ENCODE data around the gene NRIP1. TPM values are rescaled to one million over a fixed set of nuclear protein-coding genes. Genes with fewer than 3 reads are reported as not detected.

The NRIP1 gene
- polyA plus RNA-seq, 3 donors: 4.3 to 28.2 (median 23.5) TPM

DNA sequence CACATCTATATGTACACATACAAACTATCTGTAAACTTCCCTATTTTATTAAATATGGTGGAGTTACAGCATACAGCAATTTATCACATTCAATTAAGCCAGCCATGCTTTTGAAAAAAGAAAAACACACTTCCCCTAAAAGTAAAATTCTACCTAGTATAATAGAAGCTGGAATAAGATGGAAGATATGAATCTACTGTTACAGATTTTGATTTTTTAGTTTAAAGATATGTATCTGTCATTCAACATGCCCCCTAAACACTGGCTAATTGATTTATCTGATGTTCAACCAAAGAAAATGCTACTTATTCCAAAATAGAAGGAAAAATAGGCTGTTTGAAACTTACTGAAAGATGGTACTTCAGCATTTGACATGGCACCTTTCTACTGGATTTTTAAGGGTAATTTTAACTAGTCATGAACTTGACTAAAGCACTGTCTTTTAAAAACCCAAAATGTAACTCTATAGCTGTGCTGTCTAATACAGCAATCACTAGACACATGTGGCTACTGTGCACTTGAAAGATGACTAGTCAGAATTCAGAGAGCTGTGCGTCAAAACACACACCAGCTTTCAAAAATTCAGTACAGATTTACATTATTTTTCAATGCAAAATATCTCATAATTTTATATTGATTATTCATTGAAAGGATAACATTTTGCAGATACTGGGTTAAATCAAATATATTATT, 25.0 kb downstream of the NRIP1 start:
- Histone ChIP-seq H3K79me2 (ENCODE audit: insufficient read depth, low read length) (peaks cover 99% of the 10 kb centered on the region), H3K4me2 (replicated peaks; ENCODE audit: extremely low read depth, low read length, poor library complexity, severe bottlenecking) (no peak overlapping the region), H3K9ac (ENCODE audit: insufficient read depth, low read length, poor library complexity, severe bottlenecking) (no peak overlapping the region), H3K4me1 (ENCODE audit: control insufficient read depth in 1 of 2, insufficient read depth in 2 of 2, low read length in 2 of 2) (peaks cover 0 to 6% of the 10 kb centered on the region in 2 donors), H3K9me3 (replicated peaks in 1 of 2; ENCODE audit: control insufficient read depth in 1 of 2, insufficient read depth in 1 of 2, low read length in 2 of 2) (no peaks in the 10 kb centered on the region), H3K4me3 (replicated peaks in 1 of 3; ENCODE audit: low read depth in 2 of 3, low read length in 3 of 3) (no peak overlapping the region), H3K27ac (ENCODE audit: low read depth in 1 of 2, low read length in 2 of 2) (no peak overlapping the region), H3K27me3 (ENCODE audit: control insufficient read depth in 2 of 2, insufficient read depth in 2 of 2, low read length in 2 of 2) (no peaks in the 10 kb centered on the region), H2AFZ (ENCODE audit: insufficient read depth, low read depth, low read length, poor library complexity, severe bottlenecking) (no peak overlapping the region), H3K36me3 (replicated peaks in 1 of 2; ENCODE audit: control insufficient read depth in 1 of 2, insufficient read depth in 2 of 2, low read length in 2 of 2) (peaks cover 3 to 38% of the 10 kb centered on the region in 2 donors), H4K20me1 (ENCODE audit: insufficient read depth, low read length) (peaks cover 96% of the 10 kb centered on the region)
- no peak overlapping the region for H3K27ac Mint-ChIP-seq
- TF ChIP-seq, protein P1, sequence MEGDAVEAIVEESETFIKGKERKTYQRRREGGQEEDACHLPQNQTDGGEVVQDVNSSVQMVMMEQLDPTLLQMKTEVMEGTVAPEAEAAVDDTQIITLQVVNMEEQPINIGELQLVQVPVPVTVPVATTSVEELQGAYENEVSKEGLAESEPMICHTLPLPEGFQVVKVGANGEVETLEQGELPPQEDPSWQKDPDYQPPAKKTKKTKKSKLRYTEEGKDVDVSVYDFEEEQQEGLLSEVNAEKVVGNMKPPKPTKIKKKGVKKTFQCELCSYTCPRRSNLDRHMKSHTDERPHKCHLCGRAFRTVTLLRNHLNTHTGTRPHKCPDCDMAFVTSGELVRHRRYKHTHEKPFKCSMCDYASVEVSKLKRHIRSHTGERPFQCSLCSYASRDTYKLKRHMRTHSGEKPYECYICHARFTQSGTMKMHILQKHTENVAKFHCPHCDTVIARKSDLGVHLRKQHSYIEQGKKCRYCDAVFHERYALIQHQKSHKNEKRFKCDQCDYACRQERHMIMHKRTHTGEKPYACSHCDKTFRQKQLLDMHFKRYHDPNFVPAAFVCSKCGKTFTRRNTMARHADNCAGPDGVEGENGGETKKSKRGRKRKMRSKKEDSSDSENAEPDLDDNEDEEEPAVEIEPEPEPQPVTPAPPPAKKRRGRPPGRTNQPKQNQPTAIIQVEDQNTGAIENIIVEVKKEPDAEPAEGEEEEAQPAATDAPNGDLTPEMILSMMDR (IDR thresholded peaks at IDR 0.05): no peak
- no peak for DNase-seq
- peaks cover 33% of the 10 kb centered on the region in 2 donors for H3K36me3 Mint-ChIP-seq
- no CpG with 5 or more reads among the region's 1 CpG for WGBS (ENCODE audit: insufficient coverage)
- H3K27me3 Mint-ChIP-seq (ENCODE audit: low read depth in 3 of 3): no peaks in the 10 kb centered on the region
- H3K9me3 Mint-ChIP-seq: peaks cover 0 to 4% (median 0%) of the 10 kb centered on the region in 7 donors
- intact Hi-C loops (cut with micrococcal nuclease): no loop called here
- peaks cover 24% of the 10 kb centered on the region for H3K4me1 Mint-ChIP-seq
- no peak overlapping the region for H3K4me3 Mint-ChIP-seq

DNA sequence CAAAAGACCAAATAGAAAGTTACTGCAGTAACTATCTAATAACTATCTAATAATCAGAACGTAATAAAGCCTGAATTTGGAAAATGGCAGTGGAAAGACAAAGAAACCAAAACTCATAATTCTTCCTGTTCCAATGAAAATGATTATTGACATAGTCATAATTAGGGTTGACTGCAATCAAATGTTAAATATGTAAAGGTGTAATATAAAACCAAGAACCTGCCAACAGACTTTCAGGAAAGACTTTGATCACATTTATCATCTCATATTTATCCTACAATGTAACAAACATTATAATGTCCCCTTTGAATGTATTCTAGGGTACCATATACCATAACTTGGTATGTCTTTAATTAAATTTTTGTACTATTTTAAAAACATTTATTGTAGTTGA, 26.9 kb downstream of the NRIP1 start:
- Histone ChIP-seq H3K36me3 (replicated peaks in 1 of 2; ENCODE audit: control insufficient read depth in 1 of 2, insufficient read depth in 2 of 2, low read length in 2 of 2) (peaks cover 3 to 40% of the 10 kb centered on the region in 2 donors), H3K27ac (ENCODE audit: low read depth in 1 of 2, low read length in 2 of 2) (no peak overlapping the region), H3K9ac (ENCODE audit: insufficient read depth, low read length, poor library complexity, severe bottlenecking) (no peak overlapping the region), H3K9me3 (replicated peaks in 1 of 2; ENCODE audit: control insufficient read depth in 1 of 2, insufficient read depth in 1 of 2, low read length in 2 of 2) (no peaks in the 10 kb centered on the region), H3K4me3 (replicated peaks in 1 of 3; ENCODE audit: low read depth in 2 of 3, low read length in 3 of 3) (no peak overlapping the region), H3K4me2 (replicated peaks; ENCODE audit: extremely low read depth, low read length, poor library complexity, severe bottlenecking) (no peak overlapping the region), H3K79me2 (ENCODE audit: insufficient read depth, low read length) (peaks cover 98% of the 10 kb centered on the region), H3K4me1 (ENCODE audit: control insufficient read depth in 1 of 2, insufficient read depth in 2 of 2, low read length in 2 of 2) (peaks cover 0 to 6% of the 10 kb centered on the region in 2 donors), H4K20me1 (ENCODE audit: insufficient read depth, low read length) (peaks cover 95% of the 10 kb centered on the region), H2AFZ (ENCODE audit: insufficient read depth, low read depth, low read length, poor library complexity, severe bottlenecking) (no peak overlapping the region), H3K27me3 (ENCODE audit: control insufficient read depth in 2 of 2, insufficient read depth in 2 of 2, low read length in 2 of 2) (no peaks in the 10 kb centered on the region)
- H3K27me3 Mint-ChIP-seq (ENCODE audit: low read depth in 3 of 3): no peaks in the 10 kb centered on the region
- peaks cover 0 to 4% (median 0%) of the 10 kb centered on the region in 7 donors for H3K9me3 Mint-ChIP-seq
- intact Hi-C loops (cut with micrococcal nuclease): no loop called here
- peaks cover 18% of the 10 kb centered on the region for H3K4me1 Mint-ChIP-seq
- H3K27ac Mint-ChIP-seq: peak overlapping the region in 1 of 7 donors; percentile 2
- H3K4me3 Mint-ChIP-seq: no peak overlapping the region
- WGBS (ENCODE audit: insufficient coverage): no CpG with 5 or more reads among the region's 1 CpG
- peaks cover 37 to 38% of the 10 kb centered on the region in 2 donors for H3K36me3 Mint-ChIP-seq
- no peak for DNase-seq
- TF ChIP-seq, protein P1 (IDR thresholded peaks at IDR 0.05): no peak

Data from CD14-positive monocyte (primary cell).